T-helper 9 cell (primary cell): ENCODE results near the gene NEDD8.
A peak's percentile ranks its signal among the peaks of the same experiment; 100 is the strongest.
"Not testable (repeated sequence)": the region's sequence is repeated elsewhere in the genome, so short reads cannot be mapped to it uniquely, and the experiment has no call there.

Experiments used
- DNase-seq: peaks from one replicate; pipeline ENCODE4 v3.0.0-alpha.2; 2020

The NEDD8 gene

DNA sequence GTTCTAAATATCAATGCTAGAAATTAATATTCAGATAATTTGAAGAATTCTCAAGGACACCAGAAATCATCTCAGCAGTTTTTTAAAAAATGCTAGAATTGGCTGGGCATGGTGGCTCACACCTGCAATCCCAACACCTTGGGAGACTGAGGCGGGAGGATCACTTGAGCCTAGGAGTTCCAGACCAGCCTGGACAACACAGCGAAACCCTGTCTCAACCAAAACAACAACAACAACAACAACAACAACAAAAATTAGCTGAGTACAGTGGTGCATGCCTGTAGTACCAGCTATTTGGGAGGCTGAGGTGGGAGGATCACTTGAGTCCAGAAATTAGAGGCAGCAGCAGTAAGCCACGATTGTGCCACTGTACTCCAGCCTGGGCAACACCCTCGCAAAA lies 13.1 kb downstream of the NEDD8 start:
- no peak for DNase-seq

DNA sequence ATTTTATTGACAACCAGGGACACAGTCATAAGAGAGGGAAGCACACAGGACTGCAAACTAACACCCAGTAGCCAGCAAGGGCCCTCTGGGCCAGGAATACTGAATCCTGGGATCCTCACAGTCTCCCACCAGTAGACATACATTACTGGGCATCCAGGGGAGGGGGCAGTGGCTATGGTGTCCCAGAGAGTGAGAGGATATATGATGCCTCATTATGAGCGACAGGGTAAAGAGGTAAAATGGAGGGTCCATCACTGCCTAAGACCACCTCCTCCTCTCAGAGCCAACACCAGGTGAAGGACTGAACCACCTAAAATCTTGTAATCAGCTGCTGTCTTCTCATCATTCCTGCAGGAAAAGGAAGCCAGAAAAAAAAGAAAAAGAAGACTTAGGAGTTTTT lies 15.3 kb downstream of the NEDD8 start:
- DNase-seq = not testable (repeated sequence)

DNA sequence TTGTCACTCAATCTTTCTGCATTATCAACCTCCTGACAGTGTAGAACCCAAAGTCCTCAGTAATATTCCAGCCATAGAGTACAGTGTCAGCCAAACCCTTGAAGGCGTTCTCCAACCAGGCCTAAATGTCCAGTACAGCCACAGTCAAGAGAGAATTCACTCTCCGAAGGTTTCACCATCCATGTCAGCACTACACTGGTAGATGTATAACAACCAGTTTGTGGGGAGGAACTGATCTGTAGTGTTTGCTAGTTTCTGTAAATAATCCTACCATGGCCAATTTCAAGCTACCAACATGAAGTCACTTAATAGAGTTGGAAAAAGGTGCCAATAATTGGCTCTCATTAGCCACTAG lies 15.8 kb downstream of the NEDD8 start:
- no peak for DNase-seq

DNA sequence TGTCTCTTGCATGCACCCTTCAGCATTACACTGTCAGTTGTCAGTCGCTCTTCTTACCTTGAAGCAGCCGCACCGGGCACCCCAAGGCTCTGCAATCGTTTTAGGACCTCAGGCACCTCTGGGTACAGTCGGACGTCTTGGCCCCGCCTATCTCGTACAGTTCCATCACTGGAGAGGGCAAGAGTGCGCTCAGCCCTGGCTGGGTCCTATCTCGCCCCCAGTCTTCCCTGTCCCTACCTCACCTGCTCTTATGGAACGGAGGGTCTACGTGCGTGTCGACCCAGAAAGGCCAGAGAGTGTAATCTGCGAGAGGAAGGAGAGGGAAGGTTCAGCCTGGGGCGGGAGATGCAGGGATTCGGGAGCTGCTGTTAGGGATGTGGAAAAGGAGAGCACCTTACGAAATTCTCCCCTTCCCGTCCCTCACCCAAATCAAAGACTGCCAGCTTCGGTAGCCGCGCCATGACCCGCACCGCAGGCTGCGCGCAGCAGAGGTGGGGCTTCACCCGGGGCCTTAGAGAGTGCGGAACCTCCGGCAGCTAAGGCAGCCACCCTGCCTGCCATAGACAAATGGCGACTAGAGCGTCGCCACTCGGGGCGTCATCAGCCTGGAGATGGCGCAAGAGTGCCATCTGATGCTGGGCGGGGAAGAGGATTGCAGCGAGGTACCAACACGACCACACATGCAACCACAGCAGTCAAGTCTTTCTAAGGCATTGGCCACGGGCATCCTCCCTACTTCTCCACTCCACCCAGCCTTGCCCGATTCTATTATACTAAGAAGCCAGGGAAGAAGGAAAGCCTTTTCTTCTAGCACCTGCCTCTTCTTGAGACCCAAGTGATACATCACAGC lies 16.4 kb downstream of the NEDD8 start, which contains the start of gene MDP1:
Gene MDP1 (minus strand): TSS at position 572 of the 850 bp plus-strand sequence. CDS start 111 bp downstream, at position 461.
- DNase-seq = peak; percentile 78

DNA sequence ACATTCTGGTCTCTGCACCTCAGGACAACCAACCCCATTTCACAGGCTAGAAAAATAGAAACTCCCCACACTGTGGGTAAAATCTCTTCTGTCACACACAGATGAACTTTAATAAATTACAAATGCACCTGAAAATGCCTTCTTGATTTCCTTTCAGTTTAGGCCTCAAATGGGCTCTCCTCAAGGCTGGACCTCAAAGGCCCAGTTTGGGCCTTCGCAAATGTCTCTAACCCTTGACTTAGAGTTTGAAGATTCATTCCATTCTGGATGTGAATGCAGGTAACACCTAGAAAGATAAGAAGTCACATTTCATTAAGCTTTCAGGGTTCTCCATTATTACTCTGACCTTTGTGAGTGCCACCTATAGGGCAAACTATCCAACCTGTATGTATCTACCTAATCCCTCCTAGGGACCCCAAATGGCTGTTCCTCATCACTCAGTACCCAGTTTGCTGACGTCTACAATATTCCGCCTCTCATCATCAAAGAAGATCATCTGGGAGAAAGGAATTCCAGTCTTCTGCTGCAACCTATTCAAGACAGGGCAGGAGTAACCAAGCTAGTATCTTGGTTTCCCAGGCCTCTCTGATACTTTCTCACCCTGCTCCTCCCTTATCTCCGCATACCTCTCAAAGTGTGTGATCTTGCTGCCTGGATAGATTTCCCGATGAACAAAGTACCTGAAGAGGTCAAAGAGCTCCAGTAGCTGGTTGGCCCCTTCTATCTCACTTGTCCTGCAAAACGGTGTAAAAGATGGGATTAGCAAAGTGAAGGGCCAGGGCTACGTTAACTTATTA lies 18.1 kb downstream of the NEDD8 start:
- DNase-seq = no peak

DNA sequence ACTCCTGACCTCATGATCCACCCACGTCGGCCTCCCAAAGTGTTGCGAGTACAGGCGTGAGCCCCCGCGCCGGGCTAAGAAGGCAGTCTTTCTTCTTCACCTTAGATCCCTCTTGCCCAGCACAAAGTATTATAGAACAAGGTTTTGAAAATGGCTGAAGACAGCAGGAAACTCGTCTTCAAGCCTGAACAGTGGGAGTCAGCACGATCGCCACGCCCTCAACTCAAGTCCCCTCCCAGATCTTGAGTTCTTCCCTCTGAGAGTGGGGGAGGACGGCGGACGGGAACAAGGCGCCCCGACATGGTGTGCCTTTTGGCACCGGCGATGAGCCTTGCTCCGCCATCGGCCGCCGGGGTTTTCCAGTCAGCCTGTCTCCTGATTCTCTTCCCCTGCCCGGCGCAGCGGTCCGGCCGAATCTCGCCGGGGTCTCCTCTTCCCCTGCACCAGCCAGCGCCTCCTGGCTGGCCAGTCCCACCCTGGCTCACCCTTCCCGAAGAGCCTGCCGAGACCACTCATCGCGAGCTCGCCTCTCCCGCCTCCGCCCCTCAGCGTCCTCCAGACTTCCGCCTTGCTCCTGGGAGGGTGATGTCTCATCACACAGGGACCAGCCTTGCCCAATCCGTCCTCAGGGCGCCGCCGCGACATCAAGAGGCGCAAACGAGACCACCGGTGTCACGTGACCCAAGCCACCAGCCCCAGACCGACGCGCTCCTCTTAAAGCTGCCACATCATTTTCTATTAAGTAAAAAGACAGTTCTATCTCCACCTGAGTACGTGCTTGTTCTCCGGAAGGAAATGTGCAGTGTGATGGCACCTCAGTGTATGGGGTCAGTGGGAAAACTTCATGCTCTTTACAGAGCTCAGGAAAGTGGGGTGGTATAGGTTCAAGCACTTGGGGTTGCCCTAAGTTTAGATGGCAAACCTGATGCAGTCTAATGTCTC lies 19.0 kb downstream of the NEDD8 start, which contains the start of gene CHMP4A:
Gene CHMP4A (minus strand): TSS at position 565 of the 942 bp plus-strand sequence. CDS start 49 bp downstream, at position 516.
- peak; percentile 94 for DNase-seq

DNA sequence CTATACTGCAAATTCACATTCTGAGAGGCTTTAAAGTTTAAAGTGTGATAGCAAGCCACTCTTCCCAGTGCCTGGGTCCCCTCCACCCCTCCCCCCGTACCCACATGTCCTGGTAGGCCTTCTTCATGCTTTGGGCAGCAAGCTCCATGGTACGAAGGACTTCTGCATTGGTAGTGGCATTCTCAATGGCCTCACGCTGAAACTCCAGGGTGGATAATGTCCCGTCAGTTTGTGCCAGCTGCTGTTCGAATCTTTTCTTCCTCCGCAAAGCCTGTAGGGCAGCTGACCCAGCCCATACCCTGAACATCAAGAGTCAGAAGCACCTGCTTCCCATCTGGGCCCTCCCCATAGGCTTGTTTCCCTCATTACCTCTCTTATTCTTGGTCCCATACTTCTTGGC lies 20.9 kb downstream of the NEDD8 start:
- no peak for DNase-seq

DNA sequence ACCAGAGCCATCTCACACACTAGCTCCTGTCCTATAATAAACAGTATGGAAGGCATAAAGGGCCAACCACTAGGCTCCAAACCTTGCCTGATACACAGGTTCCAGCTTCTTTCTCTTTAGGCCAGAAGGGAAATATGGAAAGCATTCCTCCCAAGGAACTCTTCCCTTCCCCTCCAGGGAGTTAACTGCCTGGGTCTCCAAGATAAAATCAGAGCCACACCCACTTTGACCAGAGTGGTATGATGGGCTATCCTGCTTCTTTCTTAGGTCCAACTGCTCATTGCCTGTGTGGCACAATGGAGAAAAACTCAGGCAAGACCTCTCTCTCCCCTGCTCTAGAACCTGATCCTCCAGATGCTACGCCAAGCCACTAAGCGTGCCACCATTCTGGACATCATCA lies 24.5 kb downstream of the NEDD8 start:
- DNase-seq = no peak

DNA sequence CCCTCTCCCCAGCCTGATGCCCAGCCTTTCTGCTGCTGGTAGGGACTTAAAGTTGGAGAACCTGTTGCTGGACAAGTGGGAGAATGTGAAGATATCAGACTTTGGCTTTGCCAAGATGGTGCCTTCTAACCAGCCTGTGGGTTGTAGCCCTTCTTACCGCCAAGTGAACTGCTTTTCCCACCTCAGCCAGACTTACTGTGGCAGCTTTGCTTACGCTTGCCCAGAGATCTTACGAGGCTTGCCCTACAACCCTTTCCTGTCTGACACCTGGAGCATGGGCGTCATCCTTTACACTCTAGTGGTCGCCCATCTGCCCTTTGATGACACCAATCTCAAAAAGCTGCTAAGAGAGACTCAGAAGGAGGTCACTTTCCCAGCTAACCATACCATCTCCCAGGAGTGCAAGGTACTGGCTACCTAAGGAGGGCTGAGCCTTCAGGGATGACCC lies 25.0 kb downstream of the NEDD8 start:
- no peak for DNase-seq

DNA sequence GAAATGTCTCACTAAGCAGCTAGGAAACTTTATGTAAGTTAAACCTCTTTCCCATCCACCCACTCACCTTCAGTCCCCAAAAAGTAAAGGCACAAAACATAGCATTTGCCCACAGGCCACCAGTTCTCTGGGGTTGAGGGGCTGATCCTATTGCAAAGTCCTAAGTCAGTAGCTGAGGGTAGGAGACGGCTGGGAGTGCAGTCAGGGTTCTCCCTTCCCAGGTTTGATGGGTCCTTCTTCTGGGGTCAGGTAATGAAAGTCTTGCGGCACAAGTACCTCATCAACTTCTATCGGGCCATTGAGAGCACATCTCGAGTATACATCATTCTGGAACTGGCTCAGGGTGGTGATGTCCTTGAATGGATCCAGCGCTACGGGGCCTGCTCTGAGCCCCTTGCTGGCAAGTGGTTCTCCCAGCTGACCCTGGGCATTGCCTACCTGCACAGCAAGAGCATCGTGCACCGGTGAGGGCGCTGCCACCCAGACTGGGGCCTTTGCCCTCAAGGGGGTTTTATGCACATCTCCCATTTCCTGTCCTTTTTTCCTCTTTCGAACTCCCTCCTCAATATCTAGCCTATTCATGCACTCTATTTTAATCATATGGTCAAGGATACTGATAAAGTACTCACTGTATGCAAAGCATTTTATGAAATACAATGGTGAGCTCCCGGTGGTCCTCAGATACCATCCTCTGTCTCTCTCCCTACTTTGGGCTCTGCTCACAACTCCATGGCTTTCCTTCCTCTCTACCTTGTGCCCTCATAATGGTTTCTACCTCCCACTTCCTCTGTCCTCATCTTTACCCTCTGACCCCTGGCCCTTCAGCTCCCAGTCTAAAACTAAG lies 25.7 kb downstream of the NEDD8 start:
- no peak for DNase-seq

DNA sequence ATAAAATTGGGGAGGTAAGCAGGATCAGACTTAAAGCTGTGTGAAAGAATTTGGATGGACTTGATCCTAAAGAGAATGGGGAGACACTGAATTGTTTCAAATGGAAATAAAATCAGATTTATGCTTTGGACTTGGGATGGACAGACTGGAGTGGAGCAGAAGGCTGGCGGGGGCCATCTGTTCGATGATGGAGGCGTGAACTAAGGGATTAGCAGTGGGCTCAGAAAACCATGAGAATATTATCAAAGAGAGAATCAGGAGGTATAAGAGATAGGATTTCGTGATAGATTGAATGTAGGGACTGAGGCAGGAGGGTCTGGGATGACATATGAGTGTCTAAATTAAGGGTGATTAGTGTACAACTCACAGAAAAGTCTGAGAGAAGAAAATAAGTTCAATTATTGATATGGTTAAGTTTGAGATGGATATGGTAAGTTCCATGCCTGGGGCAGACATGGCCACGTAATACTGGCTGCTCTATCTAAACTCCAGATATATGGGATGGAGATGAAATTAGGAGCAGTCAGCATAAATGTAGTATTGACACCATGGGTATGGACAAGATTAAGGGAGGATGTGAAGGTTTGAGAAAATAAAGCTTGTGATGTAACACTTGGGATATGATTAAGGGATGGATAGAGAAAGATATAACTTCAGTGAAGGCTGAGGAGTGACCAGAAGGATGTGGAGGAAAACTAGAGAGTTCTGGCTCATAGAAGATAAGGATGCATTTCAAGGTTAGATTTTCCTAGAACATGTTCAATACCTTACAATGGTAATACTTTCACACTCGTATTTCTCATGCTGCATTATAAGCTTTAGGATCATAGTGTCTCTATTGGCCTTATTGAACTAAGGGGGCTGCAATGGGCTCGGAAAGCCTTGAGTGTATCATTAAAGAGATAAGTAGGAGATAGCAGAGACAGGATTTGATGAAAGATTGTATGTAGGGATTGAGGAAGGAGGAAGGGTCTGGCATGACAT lies 27.7 kb downstream of the NEDD8 start:
- no peak for DNase-seq

DNA sequence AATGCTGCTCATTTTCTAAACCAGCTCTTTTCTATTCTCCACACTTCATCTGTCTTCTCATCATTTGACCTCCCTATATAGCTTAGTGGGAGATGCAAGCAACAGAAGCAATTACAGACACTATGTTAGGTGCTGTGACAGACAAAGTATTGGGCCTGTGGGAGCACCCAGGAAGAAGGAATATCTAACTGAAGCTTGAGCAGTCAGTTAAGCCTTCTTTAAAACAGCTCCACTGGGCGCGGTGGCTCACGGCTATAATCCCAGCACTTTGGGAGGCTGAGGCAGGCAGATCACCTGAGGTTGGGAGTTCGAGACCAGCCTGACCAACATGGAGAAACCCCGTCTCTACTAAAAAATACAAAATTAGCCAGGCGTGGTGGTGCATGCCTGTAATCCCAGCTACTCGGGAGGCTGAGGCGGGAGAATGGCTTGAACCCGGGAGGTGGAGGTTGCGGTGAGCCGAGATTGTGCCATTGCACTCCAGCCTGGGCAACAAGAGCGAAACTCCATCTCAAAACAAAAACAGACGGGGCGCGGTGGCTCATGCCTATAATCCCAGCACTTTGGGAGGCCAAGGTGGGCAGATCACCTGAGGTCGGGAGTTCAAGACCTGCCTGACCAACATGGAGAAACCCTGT lies 28.8 kb downstream of the NEDD8 start:
- DNase-seq = not testable (repeated sequence)

DNA sequence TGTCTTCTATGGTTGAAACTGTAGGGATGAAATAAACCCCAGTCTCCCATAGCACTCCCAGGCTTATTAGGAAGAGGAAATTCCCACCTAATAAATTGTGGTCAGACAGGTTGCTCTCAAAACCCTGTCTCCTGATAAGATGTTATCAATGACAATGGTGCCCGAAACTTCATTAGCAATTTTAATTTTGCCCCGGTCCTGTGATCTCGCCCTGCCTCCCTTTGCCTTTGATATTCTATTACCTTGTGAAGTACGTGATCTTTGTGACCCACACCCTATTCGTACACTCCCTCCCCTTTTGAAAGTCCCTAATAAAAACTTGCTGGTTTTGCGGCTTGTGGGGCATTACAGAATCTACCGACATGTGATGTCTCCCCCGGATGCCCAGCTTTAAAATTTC lies 29.6 kb downstream of the NEDD8 start:
- not testable (repeated sequence) for DNase-seq

DNA sequence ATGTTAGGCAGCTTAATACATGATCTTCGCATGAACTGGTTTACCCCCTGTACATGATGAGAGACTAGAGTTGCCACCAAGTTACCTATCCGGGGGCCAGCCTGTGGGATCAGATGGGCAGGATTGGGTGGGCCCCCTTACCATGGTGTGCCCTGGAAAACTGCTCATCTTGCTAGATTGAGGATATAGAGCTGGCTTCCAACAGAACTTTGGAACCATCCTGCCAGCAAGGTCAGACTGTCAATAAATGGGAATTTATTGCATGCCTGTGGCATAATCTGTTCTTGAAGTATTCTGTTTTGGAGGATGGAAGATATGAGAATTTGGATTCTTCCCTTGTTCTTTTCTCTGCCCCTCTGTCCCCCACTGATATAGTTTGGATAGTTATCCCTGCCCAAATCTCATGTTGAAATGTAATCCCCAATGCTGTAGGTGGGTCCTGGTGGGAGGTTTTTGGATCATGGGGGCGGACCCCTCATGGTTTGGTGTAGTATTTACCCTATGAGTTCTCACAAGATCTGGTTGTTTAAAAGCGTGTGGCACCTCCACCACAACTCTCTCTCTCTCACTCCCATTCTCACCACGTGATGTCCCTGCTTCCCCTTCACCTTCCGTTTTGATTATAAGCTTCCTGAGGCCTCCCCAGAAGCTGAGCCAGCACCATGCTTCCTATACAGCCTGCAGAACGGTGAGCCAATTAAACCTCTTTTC lies 33.2 kb downstream of the NEDD8 start:
- DNase-seq = no peak

DNA sequence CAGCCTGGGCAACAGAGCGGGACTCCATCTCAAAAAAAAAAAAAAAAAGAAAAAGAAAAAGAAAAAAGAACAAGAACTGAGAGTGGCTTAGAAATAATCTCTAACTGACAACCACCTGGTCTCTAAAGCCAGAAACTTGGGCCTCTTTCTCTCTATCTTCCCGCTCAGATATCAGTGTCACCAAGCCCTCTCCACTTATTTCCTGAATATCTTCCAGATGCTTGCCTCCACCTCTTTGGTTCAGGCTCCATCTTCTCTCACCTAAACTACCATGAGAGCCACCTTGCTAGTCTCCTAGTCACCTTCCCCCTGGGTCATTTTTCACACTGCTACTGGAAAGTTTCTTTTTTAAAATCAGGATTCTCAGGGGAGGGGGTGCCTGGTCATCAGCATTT lies 35.1 kb downstream of the NEDD8 start:
- DNase-seq = no peak

DNA sequence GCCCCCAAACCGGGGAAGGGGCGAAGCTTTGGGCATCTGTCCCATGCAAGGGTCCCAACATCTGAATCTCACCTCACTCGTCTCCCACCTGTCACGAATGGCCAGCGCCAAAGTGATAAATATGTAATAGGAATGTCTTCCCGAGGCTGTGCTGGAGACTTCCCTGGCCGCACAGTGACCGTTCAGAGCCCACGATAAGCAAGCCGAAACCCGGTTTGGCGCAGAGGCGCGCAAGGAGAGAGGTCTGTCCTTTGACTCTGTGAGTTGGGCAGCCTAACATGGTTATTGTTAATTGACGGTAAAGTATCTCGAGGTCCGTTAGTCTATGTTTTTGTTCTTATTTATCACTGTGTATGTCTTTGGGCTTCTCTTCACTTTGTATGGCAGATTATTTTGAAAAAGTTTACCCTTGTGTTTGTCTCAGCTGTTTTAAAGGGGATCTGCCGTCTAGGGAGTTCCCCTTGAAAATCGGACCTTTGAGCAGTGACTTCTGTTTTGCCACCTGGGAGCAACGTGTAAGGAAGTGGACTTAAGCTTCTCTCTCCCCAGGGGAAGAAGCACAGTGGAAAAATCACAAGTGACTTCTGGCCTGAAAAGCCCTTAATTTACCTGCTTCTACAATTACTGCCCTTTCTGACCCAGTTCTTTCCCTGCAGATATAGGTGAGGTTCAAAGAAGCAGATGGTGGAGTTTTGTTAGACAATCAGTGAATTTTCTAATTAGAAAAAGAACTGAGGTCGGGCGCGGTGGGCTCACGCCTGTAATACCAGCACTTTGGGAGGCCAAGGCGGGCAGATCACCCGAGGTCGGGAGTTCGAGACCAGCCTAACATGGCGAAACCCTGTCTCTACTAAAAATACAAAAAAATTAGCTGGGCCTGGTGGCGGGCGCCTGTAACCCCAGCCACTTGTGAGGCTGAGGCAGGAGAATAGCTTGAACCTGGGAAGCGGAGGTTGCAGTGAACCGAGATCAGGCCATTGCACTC lies 35.8 kb downstream of the NEDD8 start:
- no peak for DNase-seq

DNA sequence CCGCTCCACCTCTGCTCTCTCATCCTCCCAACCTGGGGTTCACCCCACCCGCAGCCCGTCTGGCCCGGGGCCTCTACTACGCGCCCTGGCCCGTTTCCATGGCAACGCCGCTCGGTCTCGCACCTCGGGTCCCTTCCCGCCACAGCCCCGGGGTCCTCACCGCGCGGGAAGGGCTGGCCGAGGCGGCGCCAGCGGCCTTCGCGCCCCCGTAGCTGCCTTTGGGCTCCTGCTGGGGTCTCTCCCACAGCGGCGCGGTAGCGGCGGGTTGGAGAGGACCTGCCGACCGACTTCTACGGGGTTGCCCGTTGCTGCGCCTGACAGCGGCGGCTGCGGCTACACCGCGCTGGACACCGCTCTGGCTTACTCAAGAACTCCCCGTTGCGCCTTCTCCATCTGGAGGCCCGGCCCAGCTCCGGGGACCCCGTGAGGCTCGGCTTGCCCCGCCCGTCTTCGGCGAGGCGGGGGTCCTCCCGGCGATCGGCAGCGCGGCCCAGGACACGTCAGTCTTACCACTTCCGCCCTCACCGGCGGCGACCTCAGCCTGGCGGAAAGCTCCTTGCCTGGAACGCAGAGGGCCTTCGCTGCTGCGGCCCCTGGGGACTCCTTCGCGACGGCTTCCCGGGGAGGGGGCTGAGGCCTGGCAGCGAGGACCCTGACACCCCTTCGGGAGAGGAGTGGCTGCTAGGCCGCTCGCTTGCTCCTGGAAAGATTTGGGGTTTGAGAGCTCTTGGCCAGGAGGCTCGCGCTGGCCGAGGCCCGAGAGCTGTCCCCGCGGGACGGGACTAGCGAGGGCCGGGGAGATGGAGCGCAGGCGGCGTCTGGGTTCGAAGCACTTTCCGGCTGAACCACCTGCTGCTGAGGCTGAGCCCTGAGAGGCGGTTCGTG lies 36.7 kb downstream of the NEDD8 start, which contains the start of gene TM9SF1:
Gene TM9SF1 (minus strand): TSS at position 256 of the 885 bp plus-strand sequence. CDS start 422 bp downstream, outside the sequence.
- peak; percentile 88 for DNase-seq
